Upper lobe of right lung (tissue), 1 donor: ENCODE results near the gene MACIR. TPM values are rescaled to one million over a fixed set of nuclear protein-coding genes. Genes with fewer than 3 reads are reported as not detected.

Experiments used
- ATAC-seq: fragments of 200-7000 bp; cut with Tn5 transposase; one replicate; pipeline ENCODE4 v1.9.1; 2020; ENCODE audit warnings: mild to moderate bottlenecking, moderate library complexity
- DNase-seq: peaks from one replicate; pipeline ENCODE4 v3.0.0-alpha.2; 2020
- H3K27ac ChIP-seq: fragments of 200-600 bp; one replicate; pipeline ENCODE4 v1.8.0; 2022
- H3K27me3 ChIP-seq: fragments of 200-600 bp; one replicate; pipeline ENCODE4 v1.8.0; 2022; ENCODE audit warnings: mild to moderate bottlenecking
- H3K36me3 ChIP-seq: fragments of 200-600 bp; one replicate; pipeline ENCODE4 v1.8.0; 2022
- H3K4me1 ChIP-seq: fragments of 200-600 bp; one replicate; pipeline ENCODE4 v1.8.0; 2022
- H3K4me3 ChIP-seq: fragments of 200-600 bp; one replicate; pipeline ENCODE4 v1.8.0; 2022; ENCODE audit warnings: mild to moderate bottlenecking
- H3K9me3 ChIP-seq: fragments of 200-600 bp; one replicate; pipeline ENCODE4 v1.8.0; 2022
- intact Hi-C: fragments of 100-400 bp; cut with DNase I; formaldehyde crosslinking; loops from one replicate; pipeline ENCODE4 v1.11.0; 2022
- total RNA-seq: library from RNA; stranded (reverse); fragmentation: NEBNext Ultra II Directional; extraction: Animal tissue kit (Norgen Biotek cat#: 25700); gene quantifications from one replicate; pipeline ENCODE4 v1.2.1, GENCODE V29; 2021
- TF ChIP-seq, protein P1 (sequence below): fragments of 200-600 bp; IDR thresholded peaks from one replicate; pipeline ENCODE4 v1.8.0; 2022; ENCODE audit warnings: antibody characterized with exemption
- donor health status: DM: no; HTN: yes; CAD: no; lungs with severe emphysema.

The MACIR gene
- total RNA-seq, 1 donor from 2014 or later: 4.2 TPM

DNA sequence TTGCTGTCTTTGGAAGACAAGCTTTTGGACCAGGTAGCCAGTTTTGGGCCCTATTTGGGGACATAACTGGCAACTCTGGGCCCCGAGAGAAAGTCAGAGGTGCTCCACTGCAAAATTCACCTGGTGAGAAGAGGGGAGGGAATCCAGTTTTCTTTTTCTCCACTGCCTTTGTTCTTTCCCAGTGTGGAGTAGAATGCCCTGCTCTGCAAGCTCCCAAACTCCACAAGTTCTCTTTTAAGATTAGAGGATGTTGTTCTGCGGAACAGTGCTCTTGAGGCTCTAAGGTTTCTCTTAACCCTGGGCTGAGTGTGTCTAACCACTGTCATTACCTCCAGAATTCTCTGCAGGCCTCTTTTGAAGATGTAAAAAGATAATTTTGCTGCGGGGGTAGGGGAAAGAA lies 25.3 kb downstream of the MACIR start:
- intact Hi-C loops: no loop called here
- DNase-seq (no peak), ATAC-seq (no peak)
- no peaks in the 10 kb centered on the region for H3K27me3 ChIP-seq
- TF ChIP-seq, protein P1, sequence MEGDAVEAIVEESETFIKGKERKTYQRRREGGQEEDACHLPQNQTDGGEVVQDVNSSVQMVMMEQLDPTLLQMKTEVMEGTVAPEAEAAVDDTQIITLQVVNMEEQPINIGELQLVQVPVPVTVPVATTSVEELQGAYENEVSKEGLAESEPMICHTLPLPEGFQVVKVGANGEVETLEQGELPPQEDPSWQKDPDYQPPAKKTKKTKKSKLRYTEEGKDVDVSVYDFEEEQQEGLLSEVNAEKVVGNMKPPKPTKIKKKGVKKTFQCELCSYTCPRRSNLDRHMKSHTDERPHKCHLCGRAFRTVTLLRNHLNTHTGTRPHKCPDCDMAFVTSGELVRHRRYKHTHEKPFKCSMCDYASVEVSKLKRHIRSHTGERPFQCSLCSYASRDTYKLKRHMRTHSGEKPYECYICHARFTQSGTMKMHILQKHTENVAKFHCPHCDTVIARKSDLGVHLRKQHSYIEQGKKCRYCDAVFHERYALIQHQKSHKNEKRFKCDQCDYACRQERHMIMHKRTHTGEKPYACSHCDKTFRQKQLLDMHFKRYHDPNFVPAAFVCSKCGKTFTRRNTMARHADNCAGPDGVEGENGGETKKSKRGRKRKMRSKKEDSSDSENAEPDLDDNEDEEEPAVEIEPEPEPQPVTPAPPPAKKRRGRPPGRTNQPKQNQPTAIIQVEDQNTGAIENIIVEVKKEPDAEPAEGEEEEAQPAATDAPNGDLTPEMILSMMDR: no peak
- H3K36me3 ChIP-seq: no peaks in the 10 kb centered on the region
- H3K27ac ChIP-seq: no peak overlapping the region
- no peaks in the 10 kb centered on the region for H3K9me3 ChIP-seq
- no peak overlapping the region for H3K4me3 ChIP-seq
- no peaks in the 10 kb centered on the region for H3K4me1 ChIP-seq

- TF ChIP-seq, protein P1: no peak
Measured at GRCh38 chr5:103286622-103287021, 28.1 kb downstream of the MACIR start.

GRCh38 chr5:103289024-103289423 lies 30.5 kb downstream of the MACIR start:
- Histone ChIP-seq H3K27ac (no peak overlapping the region), H3K27me3 (no peaks in the 10 kb centered on the region), H3K36me3 (no peaks in the 10 kb centered on the region), H3K4me1 (no peaks in the 10 kb centered on the region), H3K9me3 (no peaks in the 10 kb centered on the region), H3K4me3 (no peak overlapping the region)
- no peak for DNase-seq
- intact Hi-C loops: no loop called here
- ATAC-seq: no peak
- TF ChIP-seq, protein P1: no peak

More at GRCh38 chr5:103286622-103287021, 28.1 kb downstream of the MACIR start:
- Histone ChIP-seq H3K27ac (no peak overlapping the region), H3K36me3 (no peaks in the 10 kb centered on the region), H3K4me1 (no peaks in the 10 kb centered on the region), H3K27me3 (no peaks in the 10 kb centered on the region), H3K4me3 (no peak overlapping the region), H3K9me3 (no peaks in the 10 kb centered on the region)
- intact Hi-C loops: no loop called here
- DNase-seq: no peak
- ATAC-seq: no peak

- TF ChIP-seq, protein P1: no peak
- H3K4me1 ChIP-seq: no peaks in the 10 kb centered on the region
Measured at GRCh38 chr5:103290846-103291245, 32.3 kb downstream of the MACIR start.

GRCh38 chr5:103291606-103292005 lies 33.0 kb downstream of the MACIR start:
- no peak overlapping the region for H3K27ac ChIP-seq
- no peaks in the 10 kb centered on the region for H3K36me3 ChIP-seq
- no peaks in the 10 kb centered on the region for H3K4me1 ChIP-seq
- no peaks in the 10 kb centered on the region for H3K9me3 ChIP-seq
- no peak for DNase-seq
- no peak for ATAC-seq
- intact Hi-C loops: no loop called here
- TF ChIP-seq, protein P1: no peak
- no peaks in the 10 kb centered on the region for H3K27me3 ChIP-seq
- H3K4me3 ChIP-seq: no peak overlapping the region

More at GRCh38 chr5:103290846-103291245, 32.3 kb downstream of the MACIR start:
- intact Hi-C loops: no loop called here
- ATAC-seq (no peak), DNase-seq (no peak)
- H3K27me3 ChIP-seq: no peaks in the 10 kb centered on the region
- H3K27ac ChIP-seq: no peak overlapping the region
- no peaks in the 10 kb centered on the region for H3K36me3 ChIP-seq
- H3K4me3 ChIP-seq: no peak overlapping the region
- no peaks in the 10 kb centered on the region for H3K9me3 ChIP-seq

- Histone ChIP-seq H3K36me3 (no peaks in the 10 kb centered on the region), H3K27ac (no peak overlapping the region), H3K4me1 (no peaks in the 10 kb centered on the region), H3K4me3 (no peak overlapping the region), H3K27me3 (no peaks in the 10 kb centered on the region), H3K9me3 (no peaks in the 10 kb centered on the region)
- DNase-seq (no peak), ATAC-seq (no peak)
- TF ChIP-seq, protein P1: no peak
- intact Hi-C loops: no loop called here
Measured at GRCh38 chr5:103293099-103293498, 34.5 kb downstream of the MACIR start.
